Large intestine (tissue), 3 donors: ENCODE data around the gene ALK. TPM values are rescaled to one million over a fixed set of nuclear protein-coding genes. Genes with fewer than 3 reads are reported as not detected.

Source experiments
- DNase-seq, 2 donors: peaks; one replicate each; pipeline versions ENCODE4 v3.0.0 to v3.0.0-alpha.2; 2013
- H3K27ac ChIP-seq: one replicate; pipeline ENCODE4 v1.5.1; 2013; ENCODE audit warnings: low read length
- H3K27me3 ChIP-seq: 2 replicates; pipeline ENCODE4 v1.6.1; 2013; ENCODE audit warnings: low read length; ENCODE audit not compliant: control insufficient read depth, insufficient read depth
- H3K36me3 ChIP-seq: 2 replicates; pipeline ENCODE4 v1.6.1; 2013; ENCODE audit warnings: low read length; ENCODE audit not compliant: control insufficient read depth, insufficient read depth
- H3K4me1 ChIP-seq: one replicate; pipeline ENCODE4 v1.6.1; 2013; ENCODE audit warnings: low read length; ENCODE audit not compliant: control insufficient read depth, insufficient read depth
- H3K4me3 ChIP-seq: one replicate; pipeline ENCODE4 v1.5.1; 2013; ENCODE audit warnings: low read length
- H3K9me3 ChIP-seq: one replicate; pipeline ENCODE4 v1.6.1; 2013; ENCODE audit warnings: mild to moderate bottlenecking, low read depth, low read length, moderate library complexity; ENCODE audit not compliant: control insufficient read depth
- WGBS: methylation state at CpG from one replicate; pipeline ENCODE4 v1.1.5; 2013; ENCODE audit warnings: low lambda C conversion rate; ENCODE audit not compliant: insufficient coverage; 5-methylcytosine and 5-hydroxymethylcytosine counted together
- polyA plus RNA-seq: library from polyadenylated mRNA; unstranded; fragments of 120-200 nt; gene quantifications from one replicate; pipeline ENCODE4 v1.2.1, GENCODE V29; 2013

ALK gene
- polyA plus RNA-seq, 1 donor = 1.5 TPM

- H3K27me3 ChIP-seq = no peaks in the 10 kb centered on the region
- no peaks in the 10 kb centered on the region for H3K4me1 ChIP-seq
- no peaks in the 10 kb centered on the region for H3K9me3 ChIP-seq
- peak; percentile 23 to 29 for DNase-seq
- no peaks in the 10 kb centered on the region for H3K36me3 ChIP-seq
- H3K4me3 ChIP-seq = no peak overlapping the region
- no CpG with 5 or more reads among the region's 5 CpGs for WGBS
- H3K27ac ChIP-seq = no peak overlapping the region
Observed at GRCh38 chr2:29940706-29941105, 19.3 kb upstream of the ALK start.

GRCh38 chr2:29936020-29936419 lies 14.6 kb upstream of the ALK start:
- Histone ChIP-seq H3K27ac (no peak overlapping the region), H3K36me3 (no peaks in the 10 kb centered on the region), H3K4me3 (no peak overlapping the region), H3K27me3 (peaks cover 4% of the 10 kb centered on the region), H3K4me1 (no peaks in the 10 kb centered on the region), H3K9me3 (no peaks in the 10 kb centered on the region)
- no peak for DNase-seq
- no CpG with 5 or more reads among the region's 8 CpGs for WGBS

- WGBS = no CpG with 5 or more reads among the region's 1 CpG
- Histone ChIP-seq H3K27ac (no peak overlapping the region), H3K4me3 (no peak overlapping the region), H3K4me1 (no peaks in the 10 kb centered on the region), H3K9me3 (no peaks in the 10 kb centered on the region), H3K36me3 (no peaks in the 10 kb centered on the region), H3K27me3 (peaks cover 4% of the 10 kb centered on the region)
- DNase-seq = no peak
Observed at GRCh38 chr2:29931818-29932217, 10.4 kb upstream of the ALK start.

GRCh38 chr2:29923110-29923721 lies 1.8 kb upstream of the ALK start:
- Histone ChIP-seq H3K9me3 (peaks cover 13% of the 10 kb centered on the region), H3K36me3 (no peaks in the 10 kb centered on the region), H3K27ac (no peak overlapping the region), H3K4me1 (no peaks in the 10 kb centered on the region), H3K4me3 (no peak overlapping the region), H3K27me3 (peaks cover 43% of the 10 kb centered on the region)
- DNase-seq = peak; percentile 21 to 27
- WGBS = 100% methylated on average over 1 of the region's 3 CpGs

- peaks cover 13% of the 10 kb centered on the region for H3K9me3 ChIP-seq
- H3K27ac ChIP-seq = no peak overlapping the region
- WGBS = no CpG with 5 or more reads among the region's 4 CpGs
- no peak overlapping the region for H3K4me3 ChIP-seq
- no peaks in the 10 kb centered on the region for H3K36me3 ChIP-seq
- H3K27me3 ChIP-seq = peaks cover 49% of the 10 kb centered on the region
- H3K4me1 ChIP-seq = no peaks in the 10 kb centered on the region
- DNase-seq = no peak
Observed at GRCh38 chr2:29922605-29923004, 1.2 kb upstream of the ALK start.

GRCh38 chr2:29920631-29921559 lies 491 bp downstream of the ALK start:
- no peak overlapping the region for H3K27ac ChIP-seq
- peak in 1 of 2 donors; percentile 5 for DNase-seq
- H3K27me3 ChIP-seq = peaks cover 53% of the 10 kb centered on the region
- no peaks in the 10 kb centered on the region for H3K36me3 ChIP-seq
- H3K4me1 ChIP-seq = no peaks in the 10 kb centered on the region
- H3K9me3 ChIP-seq = peaks cover 13% of the 10 kb centered on the region
- H3K4me3 ChIP-seq = peak overlapping the region; percentile 18
- no CpG with 5 or more reads among the region's 71 CpGs for WGBS

- Histone ChIP-seq H3K27ac (no peak overlapping the region), H3K27me3 (peaks cover 53% of the 10 kb centered on the region), H3K4me1 (no peaks in the 10 kb centered on the region), H3K36me3 (no peaks in the 10 kb centered on the region), H3K4me3 (peak overlapping the region; percentile 6), H3K9me3 (peaks cover 13% of the 10 kb centered on the region)
- WGBS = no CpG with 5 or more reads among the region's 40 CpGs
- peak; percentile 26 to 49 for DNase-seq
Observed at GRCh38 chr2:29920130-29920577, 1.2 kb downstream of the ALK start.

GRCh38 chr2:29918941-29919340 lies 2.4 kb downstream of the ALK start:
- peaks cover 53% of the 10 kb centered on the region for H3K27me3 ChIP-seq
- H3K9me3 ChIP-seq = peaks cover 13% of the 10 kb centered on the region
- no peak for DNase-seq
- no peak overlapping the region for H3K4me3 ChIP-seq
- H3K4me1 ChIP-seq = no peaks in the 10 kb centered on the region
- no peak overlapping the region for H3K27ac ChIP-seq
- WGBS = 58% methylated on average over 2 of the region's 3 CpGs
- no peaks in the 10 kb centered on the region for H3K36me3 ChIP-seq

GRCh38 chr2:29917781-29918180 lies 3.6 kb downstream of the ALK start:
- WGBS = no CpG with 5 or more reads among the region's 1 CpG
- Histone ChIP-seq H3K4me1 (no peaks in the 10 kb centered on the region), H3K9me3 (peaks cover 13% of the 10 kb centered on the region), H3K27ac (no peak overlapping the region), H3K4me3 (no peak overlapping the region), H3K27me3 (peaks cover 52% of the 10 kb centered on the region), H3K36me3 (no peaks in the 10 kb centered on the region)
- no peak for DNase-seq

GRCh38 chr2:29916571-29916970 lies 4.8 kb downstream of the ALK start:
- Histone ChIP-seq H3K27ac (no peak overlapping the region), H3K27me3 (peaks cover 40% of the 10 kb centered on the region), H3K4me3 (no peak overlapping the region), H3K4me1 (no peaks in the 10 kb centered on the region), H3K9me3 (peaks cover 13% of the 10 kb centered on the region), H3K36me3 (no peaks in the 10 kb centered on the region)
- DNase-seq = no peak
